Activated CD4-positive, alpha-beta memory T cell treated with anti-CD3 and anti-CD28 coated beads for 36 hours (primary cell): ENCODE data around the gene RNF39. TPM values are rescaled to one million over a fixed set of nuclear protein-coding genes. Genes with fewer than 3 reads are reported as not detected.
"Not testable (repeated sequence)": the region's sequence is repeated elsewhere in the genome, so short reads cannot be mapped to it uniquely, and the experiment has no call there.

Source experiments
- CTCF ChIA-PET: fragments of 350-600 bp; sonication (Branson Sonifier 250); formaldehyde crosslinking; loops from one replicate; lab custom pipeline; 2021; ENCODE audit warnings: antibody characterized with exemption, inconsistent platforms; lab: Charles Lee
- POLR2A ChIA-PET: fragments of 350-600 bp; sonication (Branson Sonifier 250); formaldehyde crosslinking; loops from one replicate; lab custom pipeline; 2021; ENCODE audit warnings: antibody characterized with exemption; lab: Charles Lee
- DNase-seq: peaks from one replicate; pipeline ENCODE4 v3.0.0-alpha.2; 2020
- H3K27ac Mint-ChIP-seq: one replicate; pipeline ENCODE4 v1.8.0; 2021; ENCODE audit warnings: mixed read lengths
- H3K27me3 Mint-ChIP-seq: one replicate; pipeline ENCODE4 v1.8.0; 2021; ENCODE audit warnings: mixed read lengths
- H3K36me3 Mint-ChIP-seq: one replicate; pipeline ENCODE4 v1.8.0; 2021; ENCODE audit warnings: mixed read lengths
- H3K4me1 Mint-ChIP-seq: one replicate; pipeline ENCODE4 v1.8.0; 2021; ENCODE audit warnings: low read depth, mixed read lengths
- H3K4me3 Mint-ChIP-seq: one replicate; pipeline ENCODE4 v1.8.0; 2021; ENCODE audit warnings: mild to moderate bottlenecking, mixed read lengths
- H3K9me3 Mint-ChIP-seq: one replicate; pipeline ENCODE4 v1.8.0; 2021; ENCODE audit warnings: mixed read lengths
- intact Hi-C: fragments of 100-400 bp; cut with micrococcal nuclease; formaldehyde crosslinking; loops from one replicate; pipeline ENCODE4 v1.15.1; 2023
- total RNA-seq, 2 experiments: library from RNA; stranded (reverse); gene quantifications; one replicate each; pipeline ENCODE4 v1.2.3, GENCODE V29; 2021

The RNF39 gene
- total RNA-seq: not detected

- intact Hi-C loops: no loop called here
- H3K36me3 Mint-ChIP-seq: peaks cover 10% of the 10 kb centered on the region
- ChIA-PET CTCF (interaction anchor here (0.7 to 1.3 kb wide), 4 partner anchors 28 to 56 kb away, joined by 3 to 4 read pairs (median 3); no protein-coding TSS in a partner anchor), POLR2A (interaction anchor here (1.6 to 2.0 kb wide), 2 partner anchors 9 to 28 kb away, joined by 3 to 9 read pairs; no protein-coding TSS in a partner anchor)
- peaks cover 34% of the 10 kb centered on the region for H3K27me3 Mint-ChIP-seq
- H3K27ac Mint-ChIP-seq: no peak within 1 kb of the TSS
- no peaks in the 10 kb centered on the region for H3K9me3 Mint-ChIP-seq
- peak within 1 kb of the TSS; percentile 61 for H3K4me3 Mint-ChIP-seq
- peaks cover 45% of the 10 kb centered on the region for H3K4me1 Mint-ChIP-seq
- DNase-seq: no peak
These were observed at the start of gene RNF39 for GRCh38 chr6:30075094-30075789. RNF39 (minus strand) TSS chr6:30075769; CDS start chr6:30075585, 184 bp downstream.

GRCh38 chr6:30122515-30122914, 46.9 kb upstream of the RNF39 start:
- peaks cover 30% of the 10 kb centered on the region for H3K27me3 Mint-ChIP-seq
- intact Hi-C loops: no loop called here
- no peak for DNase-seq
- H3K4me3 Mint-ChIP-seq: no peak overlapping the region
- no peak overlapping the region for H3K27ac Mint-ChIP-seq
- ChIA-PET POLR2A (no interaction called here), CTCF (interaction anchor here (2.3 to 15.9 kb wide), 2 partner anchors 9 to 15 kb away, joined by 21 to 491 read pairs; partner anchors contain the start of gene TRIM31)
- H3K4me1 Mint-ChIP-seq: no peaks in the 10 kb centered on the region
- H3K9me3 Mint-ChIP-seq: no peaks in the 10 kb centered on the region
- no peaks in the 10 kb centered on the region for H3K36me3 Mint-ChIP-seq

GRCh38 chr6:30121446-30122366, 46.1 kb upstream of the RNF39 start:
- Mint-ChIP-seq H3K4me1 (no peaks in the 10 kb centered on the region), H3K36me3 (no peaks in the 10 kb centered on the region), H3K9me3 (no peaks in the 10 kb centered on the region), H3K4me3 (no peak overlapping the region), H3K27me3 (peaks cover 22% of the 10 kb centered on the region), H3K27ac (no peak overlapping the region)
- no peak for DNase-seq
- POLR2A ChIA-PET: no interaction called here
- intact Hi-C loops: no loop called here
- CTCF ChIA-PET: interaction anchor here (2.3 to 15.9 kb wide), 2 partner anchors 10 to 15 kb away, joined by 21 to 491 read pairs; partner anchors contain the start of gene TRIM31

- POLR2A ChIA-PET: interaction anchor here (0.7 kb wide), 1 partner anchor 35 kb away, joined by 3 read pairs; no protein-coding TSS in a partner anchor
- H3K9me3 Mint-ChIP-seq, H3K27ac Mint-ChIP-seq, H3K4me3 Mint-ChIP-seq, DNase-seq, H3K36me3 Mint-ChIP-seq, CTCF ChIA-PET, H3K4me1 Mint-ChIP-seq, intact Hi-C loops: not testable (repeated sequence)
- peaks cover 17% of the 10 kb centered on the region for H3K27me3 Mint-ChIP-seq
These were observed 43.1 kb upstream of the RNF39 start for GRCh38 chr6:30118691-30119090.

- CTCF ChIA-PET: interaction anchor here (0.6 to 2.8 kb wide), 6 partner anchors 10 to 797 kb away, joined by 3 to 18 read pairs (median 3); no protein-coding TSS in a partner anchor
- H3K4me3 Mint-ChIP-seq: no peak overlapping the region
- POLR2A ChIA-PET: no interaction called here
These were observed 41.2 kb upstream of the RNF39 start for GRCh38 chr6:30116724-30117123.

GRCh38 chr6:30113841-30114240, 38.3 kb upstream of the RNF39 start:
- CTCF ChIA-PET: interaction anchor here (0.7 to 3.8 kb wide), 2 partner anchors 10 to 17 kb away, joined by 4 to 19 read pairs; no protein-coding TSS in a partner anchor
- no peak overlapping the region for H3K27ac Mint-ChIP-seq

More at GRCh38 chr6:30116724-30117123, 41.2 kb upstream of the RNF39 start:
- no peak for DNase-seq
- H3K27ac Mint-ChIP-seq: no peak overlapping the region
- intact Hi-C loops: no loop called here
- H3K27me3 Mint-ChIP-seq: peaks cover 24% of the 10 kb centered on the region
- no peaks in the 10 kb centered on the region for H3K9me3 Mint-ChIP-seq
- no peaks in the 10 kb centered on the region for H3K36me3 Mint-ChIP-seq
- peaks cover 17% of the 10 kb centered on the region for H3K4me1 Mint-ChIP-seq

GRCh38 chr6:30113003-30113759, 37.6 kb upstream of the RNF39 start, which contains the start of gene TRIM31:
TRIM31 (minus strand) TSS chr6:30113090; CDS start chr6:30112805, 285 bp downstream.
- peak; percentile 21 for DNase-seq

More at GRCh38 chr6:30113841-30114240, 38.3 kb upstream of the RNF39 start:
- H3K4me1 Mint-ChIP-seq: peaks cover 17% of the 10 kb centered on the region
- H3K9me3 Mint-ChIP-seq: no peaks in the 10 kb centered on the region
- H3K4me3 Mint-ChIP-seq: no peak overlapping the region
- H3K27me3 Mint-ChIP-seq: peaks cover 31% of the 10 kb centered on the region
- DNase-seq: no peak
- intact Hi-C loops: loop anchor here (2.0 kb wide), 1 partner anchor 15 kb away; no protein-coding TSS in a partner anchor
- H3K36me3 Mint-ChIP-seq: no peaks in the 10 kb centered on the region
- POLR2A ChIA-PET: no interaction called here

GRCh38 chr6:30112402-30112994, 36.9 kb upstream of the RNF39 start:
- DNase-seq: no peak
- ChIA-PET POLR2A (interaction anchor here (0.6 kb wide), 1 partner anchor 20 kb away, joined by 3 read pairs; no protein-coding TSS in a partner anchor), CTCF (interaction anchor here (3.8 to 12.8 kb wide), 2 partner anchors 8 to 17 kb away, joined by 19 to 491 read pairs; partner anchors contain the start of gene TRIM40)
- no peaks in the 10 kb centered on the region for H3K9me3 Mint-ChIP-seq
- intact Hi-C loops: loop anchor here (2.0 kb wide), 1 partner anchor 16 kb away; no protein-coding TSS in a partner anchor
- no peak overlapping the region for H3K27ac Mint-ChIP-seq
- H3K4me3 Mint-ChIP-seq: no peak overlapping the region
- H3K36me3 Mint-ChIP-seq: no peaks in the 10 kb centered on the region
- H3K27me3 Mint-ChIP-seq: peaks cover 35% of the 10 kb centered on the region
- peaks cover 20% of the 10 kb centered on the region for H3K4me1 Mint-ChIP-seq

More at GRCh38 chr6:30113003-30113759, 37.6 kb upstream of the RNF39 start, which contains the start of gene TRIM31:
- POLR2A ChIA-PET: no interaction called here
- H3K4me3 Mint-ChIP-seq: no peak within 1 kb of the TSS
- CTCF ChIA-PET: interaction anchor here (3.8 to 12.8 kb wide), 2 partner anchors 9 to 16 kb away, joined by 19 to 491 read pairs; partner anchors contain the start of gene TRIM40
- peaks cover 17% of the 10 kb centered on the region for H3K4me1 Mint-ChIP-seq
- intact Hi-C loops: loop anchor here (2.0 kb wide), 1 partner anchor 16 kb away; no protein-coding TSS in a partner anchor
- H3K27ac Mint-ChIP-seq: no peak within 1 kb of the TSS
- no peaks in the 10 kb centered on the region for H3K9me3 Mint-ChIP-seq
- no peaks in the 10 kb centered on the region for H3K36me3 Mint-ChIP-seq
- H3K27me3 Mint-ChIP-seq: peaks cover 32% of the 10 kb centered on the region

- H3K27ac Mint-ChIP-seq: no peak overlapping the region
- peaks cover 20% of the 10 kb centered on the region for H3K4me1 Mint-ChIP-seq
- POLR2A ChIA-PET: interaction anchor here (0.6 kb wide), 1 partner anchor 464 kb away, joined by 3 read pairs; no protein-coding TSS in a partner anchor
These were observed 35.8 kb upstream of the RNF39 start for GRCh38 chr6:30111266-30111856.

GRCh38 chr6:30104661-30105060, 29.1 kb upstream of the RNF39 start:
- intact Hi-C loops: no loop called here
- ChIA-PET POLR2A (interaction anchor here (1.9 kb wide), 1 partner anchor 26 kb away, joined by 5 read pairs; no protein-coding TSS in a partner anchor), CTCF (interaction anchor here (0.5 to 12.8 kb wide), 10 partner anchors 8 to 355 kb away, joined by 3 to 491 read pairs (median 6); partner anchors contain the start of genes TRIM31 and TRIM40)
- no peaks in the 10 kb centered on the region for H3K36me3 Mint-ChIP-seq
- H3K27ac Mint-ChIP-seq: no peak overlapping the region
- peaks cover 36% of the 10 kb centered on the region for H3K27me3 Mint-ChIP-seq
- DNase-seq: no peak
- H3K9me3 Mint-ChIP-seq: no peaks in the 10 kb centered on the region
- H3K4me3 Mint-ChIP-seq: no peak overlapping the region
- H3K4me1 Mint-ChIP-seq: peaks cover 36% of the 10 kb centered on the region

More at GRCh38 chr6:30111266-30111856, 35.8 kb upstream of the RNF39 start:
- no peaks in the 10 kb centered on the region for H3K36me3 Mint-ChIP-seq
- no peak for DNase-seq
- H3K4me3 Mint-ChIP-seq: no peak overlapping the region
- intact Hi-C loops: no loop called here
- H3K9me3 Mint-ChIP-seq: no peaks in the 10 kb centered on the region
- H3K27me3 Mint-ChIP-seq: peaks cover 37% of the 10 kb centered on the region
- CTCF ChIA-PET: interaction anchor here (3.8 to 12.8 kb wide), 2 partner anchors 7 to 18 kb away, joined by 19 to 491 read pairs; partner anchors contain the start of gene TRIM40
